Dedifferentiated amniotic fluid mesenchymal stem cell (primary cell): ENCODE results near the gene SETD3.

ENCODE experiments used
- DNase-seq: peaks from one replicate; pipeline ENCODE4 v3.0.0-alpha.2; 2016; ENCODE audit errors: extremely low spot score

Gene SETD3

DNA sequence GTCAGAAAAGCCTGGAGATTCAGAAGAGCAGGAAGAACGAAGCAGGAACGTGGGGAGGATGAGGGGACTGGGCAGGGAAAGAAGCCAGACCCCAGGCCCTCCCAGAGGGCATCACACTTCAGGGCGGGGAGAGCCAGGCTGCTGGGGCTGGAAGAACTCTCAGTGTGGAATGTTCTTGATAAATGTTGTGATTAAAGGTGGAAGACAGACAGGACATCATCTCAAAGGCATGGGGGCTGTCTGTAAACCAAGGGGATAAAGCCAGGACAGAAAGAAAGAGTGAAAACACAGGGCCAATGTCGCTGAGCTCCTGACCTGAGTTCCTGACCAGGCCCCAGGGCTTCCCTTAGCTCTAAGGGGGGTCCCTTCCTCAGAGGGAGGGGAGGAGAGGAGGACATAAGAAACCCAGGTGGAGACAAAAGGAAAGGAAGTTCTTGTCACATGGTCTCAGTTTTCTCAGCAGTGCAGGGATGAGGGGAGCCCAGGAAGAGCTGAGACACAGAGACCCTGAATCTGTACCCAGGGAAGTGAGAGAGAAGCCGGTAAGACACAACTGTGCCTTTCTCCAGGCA is 56.3 kb downstream of the SETD3 start:
- DNase-seq, result no peak

DNA sequence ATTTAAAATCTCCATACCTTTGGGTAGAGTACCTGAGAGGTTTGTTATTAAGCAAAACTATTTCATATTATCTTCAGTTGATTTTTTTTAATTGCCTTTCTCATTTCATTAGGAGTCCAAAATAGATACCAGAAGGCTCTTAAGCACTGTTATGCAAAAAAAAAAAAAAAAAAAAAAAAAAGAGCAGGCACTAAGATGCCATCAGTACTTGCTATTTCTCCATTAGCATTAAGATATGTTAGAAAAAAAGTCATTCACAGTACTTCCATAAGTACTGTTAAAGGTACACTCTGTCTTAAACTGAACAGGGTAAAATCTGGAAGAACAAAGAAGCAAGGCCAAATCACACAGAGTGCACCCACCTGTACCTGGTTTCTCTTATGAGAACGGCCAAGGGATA is 57.2 kb downstream of the SETD3 start:
- DNase-seq, result no peak

DNA sequence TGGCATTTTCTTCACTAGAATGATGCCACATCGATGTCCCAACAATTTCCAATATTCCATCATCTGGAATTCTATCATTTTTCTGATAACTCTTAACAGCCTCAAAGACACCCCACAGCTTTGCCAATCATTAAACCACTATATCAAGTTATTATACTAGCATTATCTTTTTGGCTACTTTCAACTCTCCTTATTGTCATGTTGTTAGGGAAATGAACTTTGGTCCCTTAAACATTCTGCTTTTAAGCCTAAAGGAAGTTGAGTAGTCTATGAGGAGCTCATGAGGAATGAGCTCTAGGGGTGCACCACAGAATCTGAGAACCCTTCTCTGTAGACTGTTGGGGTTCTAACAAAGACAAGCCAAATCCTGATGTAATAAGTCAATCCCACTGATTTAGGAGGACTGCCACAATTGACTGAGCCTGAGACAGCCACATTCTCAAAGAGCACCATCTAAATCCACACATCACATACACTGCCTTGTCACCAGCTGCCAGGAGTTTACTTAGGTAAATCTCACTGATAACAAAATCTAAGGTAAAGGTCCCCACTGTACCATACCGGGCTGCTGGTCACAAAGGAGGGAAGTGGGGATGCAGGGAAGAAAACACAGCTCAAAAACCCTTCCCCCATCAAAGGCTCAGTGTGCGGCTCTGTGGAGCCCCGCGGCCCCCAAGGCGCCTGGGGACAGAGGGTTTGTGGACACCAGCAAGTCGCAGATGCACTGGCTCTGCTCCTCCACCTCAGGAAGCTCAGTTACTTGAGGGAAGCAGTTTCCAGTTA is 58.2 kb downstream of the SETD3 start:
- no peak for DNase-seq

DNA sequence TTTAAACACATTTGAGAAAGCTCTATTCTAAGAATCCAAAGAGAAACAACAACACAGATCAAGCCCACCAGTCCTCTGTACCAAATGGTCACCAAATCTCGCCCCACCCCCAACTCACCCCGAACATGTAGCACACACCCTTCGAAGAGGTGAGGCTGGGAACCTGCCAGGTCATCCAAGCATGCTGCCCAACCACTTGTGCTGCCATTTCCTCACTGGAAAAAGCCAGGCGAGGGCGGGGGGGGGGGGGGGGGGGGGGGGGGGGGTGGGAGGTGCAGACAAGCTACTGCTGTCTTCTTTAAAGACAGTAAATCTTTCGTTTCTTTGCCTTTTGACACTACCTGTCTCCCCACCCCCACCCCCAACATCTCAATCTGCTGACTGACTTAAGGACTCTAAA is 59.9 kb downstream of the SETD3 start:
- no peak for DNase-seq

- DNase-seq, result no peak
These were observed 60.8 kb downstream of the SETD3 start for GRCh38 chr14:99419905-99420304.

DNA sequence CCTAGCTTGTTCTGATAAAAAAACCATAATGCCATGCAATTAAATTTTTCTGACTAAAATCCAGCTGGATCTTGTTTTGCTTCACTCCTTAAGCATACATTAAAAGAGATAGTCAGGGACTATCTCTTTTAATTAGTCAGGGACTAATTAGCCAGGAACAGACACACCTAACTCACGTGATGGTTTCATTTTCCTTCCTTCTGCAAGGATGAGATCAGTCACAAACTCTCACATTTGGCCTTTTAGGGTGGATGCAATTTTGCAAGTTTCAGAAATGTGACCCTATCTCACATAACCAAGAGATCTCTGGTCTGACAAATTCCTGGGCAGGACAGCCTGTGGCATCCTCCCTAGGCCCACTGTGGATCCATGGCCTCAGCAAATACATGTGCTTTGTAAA is 62.4 kb downstream of the SETD3 start:
- no peak for DNase-seq

DNA sequence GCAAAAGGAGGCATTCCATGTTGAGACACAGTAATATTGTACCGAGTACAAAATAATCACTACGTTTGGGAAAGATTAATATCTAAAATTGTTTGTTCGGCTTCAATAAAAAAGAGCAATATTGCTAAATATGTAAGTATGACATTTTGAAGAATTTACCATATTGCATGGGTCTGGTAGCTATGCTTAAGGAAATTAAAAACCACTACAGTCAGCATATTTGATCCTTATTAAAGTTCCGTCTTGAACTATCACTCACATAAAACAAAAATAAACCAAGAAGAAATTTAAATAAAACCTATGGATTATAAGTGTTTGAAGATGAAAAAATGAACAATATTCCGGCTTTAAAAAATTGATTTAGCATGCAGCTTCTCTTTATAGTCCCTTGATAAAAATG is 63.8 kb downstream of the SETD3 start:
- DNase-seq, result no peak

DNA sequence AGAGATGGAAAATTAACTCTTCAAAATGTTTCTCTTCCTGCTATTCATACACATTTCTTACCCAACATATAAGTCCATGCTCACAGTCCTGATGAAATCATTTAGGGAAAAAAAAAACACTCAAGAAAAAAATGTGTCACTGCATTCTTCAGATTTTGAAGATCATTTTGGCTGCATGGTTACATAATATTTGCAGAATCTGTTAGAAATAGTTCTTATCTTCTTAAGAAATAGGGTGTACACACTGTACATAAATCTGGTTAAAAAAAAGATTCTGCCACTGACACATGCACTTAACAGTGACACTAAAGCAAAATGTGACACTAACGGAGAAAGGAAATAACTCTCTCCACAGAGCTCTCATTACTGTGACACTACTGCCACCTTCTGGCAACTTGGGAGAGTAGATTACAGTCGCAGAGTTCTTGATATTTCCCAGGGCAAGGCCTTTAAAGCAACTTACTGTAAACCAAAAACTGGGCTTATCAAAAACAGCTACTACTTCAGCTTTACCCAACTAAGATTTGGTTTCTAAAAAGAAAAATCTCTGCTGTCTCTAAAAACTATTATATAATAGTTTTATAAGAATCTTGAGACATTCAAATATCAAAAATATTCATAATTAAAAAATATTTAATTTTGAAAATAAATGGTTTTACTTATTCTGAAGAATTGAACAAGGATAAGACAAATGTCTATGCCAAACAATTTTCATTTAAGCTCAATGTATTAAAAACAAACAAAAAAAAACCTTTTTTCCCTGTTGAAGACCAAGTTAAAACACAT is 65.0 kb downstream of the SETD3 start:
- DNase-seq, result peak; percentile 87

- no peak for DNase-seq
These were observed 66.7 kb downstream of the SETD3 start for GRCh38 chr14:99413911-99414310.

DNA sequence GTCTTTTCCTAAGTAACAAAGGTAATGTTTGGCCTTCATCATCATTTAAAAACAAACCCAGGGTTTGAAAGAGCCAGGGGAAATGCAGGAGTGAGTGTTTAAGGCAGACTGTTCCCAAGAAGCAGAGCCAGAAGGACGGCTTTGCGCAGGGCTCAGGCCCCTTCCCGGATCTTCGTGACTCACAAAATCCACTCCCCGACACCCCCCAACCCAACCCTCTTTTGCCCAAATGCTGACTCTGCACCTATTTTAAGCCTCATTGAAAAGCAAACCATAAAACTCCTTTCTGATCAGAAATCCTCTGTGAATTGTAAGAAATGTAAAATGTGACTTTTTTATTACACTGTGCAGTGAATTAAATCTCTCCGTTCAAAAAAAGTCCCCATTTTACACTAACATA is 67.5 kb downstream of the SETD3 start:
- DNase-seq, result no peak

DNA sequence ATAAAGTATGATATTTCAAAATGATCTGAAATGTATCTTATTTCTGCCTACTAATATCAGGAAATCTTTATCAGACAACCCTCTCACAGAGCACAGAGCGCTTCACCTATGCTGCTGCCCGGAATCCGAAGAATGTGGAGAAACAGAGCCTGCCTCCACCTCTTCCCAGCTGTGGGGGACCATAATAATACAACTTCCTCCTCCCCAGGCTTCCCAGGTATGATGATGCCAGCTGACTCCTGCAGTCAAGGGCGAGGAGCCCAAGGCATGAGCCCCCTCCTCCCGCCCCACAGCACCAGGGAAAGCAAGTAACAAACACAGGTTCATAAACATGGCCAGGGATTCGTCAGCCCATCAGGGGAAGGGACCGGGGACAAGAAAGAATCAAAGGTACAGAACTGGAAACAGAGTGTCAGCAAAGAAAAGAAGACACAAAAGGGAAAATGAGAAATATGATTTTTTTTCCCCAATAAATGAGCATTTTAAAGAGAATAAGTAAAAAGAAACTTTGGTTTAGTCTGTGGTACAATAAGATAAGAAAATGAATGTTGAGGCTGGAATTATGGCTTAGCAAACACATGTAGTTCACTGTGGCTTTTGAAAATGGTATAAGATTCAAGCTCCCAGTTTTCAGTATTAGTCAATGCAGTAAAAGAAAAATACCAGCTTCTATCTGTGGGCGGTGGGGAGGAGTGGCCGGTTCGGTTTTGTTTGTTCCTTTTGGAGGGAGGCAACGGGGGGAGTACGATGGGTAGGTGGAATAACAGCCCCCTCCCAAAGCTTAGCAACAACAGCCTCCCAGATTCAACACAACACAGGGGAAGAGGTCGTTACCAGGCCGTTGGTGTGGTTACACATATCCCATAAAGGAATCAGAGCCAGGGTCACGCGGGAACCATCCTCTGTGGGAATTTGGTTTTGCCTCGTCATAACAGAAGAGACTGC is 68.3 kb downstream of the SETD3 start:
- DNase-seq, result no peak

GRCh38 chr14:99410019-99410418 is 70.6 kb downstream of the SETD3 start:
- no peak for DNase-seq

DNA sequence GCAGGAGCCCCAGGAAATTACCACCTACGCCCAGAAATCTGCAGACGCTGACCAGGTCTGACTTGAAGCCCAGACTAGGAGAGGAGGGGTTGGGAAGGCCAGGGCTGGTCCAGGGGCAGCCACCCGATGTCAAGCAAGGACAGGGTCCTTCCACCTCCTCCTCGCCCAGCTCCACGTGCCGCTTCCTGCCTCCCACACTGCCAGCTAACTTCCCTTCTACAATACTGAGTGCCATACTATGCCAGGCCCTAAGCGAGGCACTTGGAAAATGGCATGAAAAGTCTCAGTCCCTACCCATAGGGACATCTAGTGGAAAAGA is 71.7 kb downstream of the SETD3 start:
- DNase-seq, result no peak

DNA sequence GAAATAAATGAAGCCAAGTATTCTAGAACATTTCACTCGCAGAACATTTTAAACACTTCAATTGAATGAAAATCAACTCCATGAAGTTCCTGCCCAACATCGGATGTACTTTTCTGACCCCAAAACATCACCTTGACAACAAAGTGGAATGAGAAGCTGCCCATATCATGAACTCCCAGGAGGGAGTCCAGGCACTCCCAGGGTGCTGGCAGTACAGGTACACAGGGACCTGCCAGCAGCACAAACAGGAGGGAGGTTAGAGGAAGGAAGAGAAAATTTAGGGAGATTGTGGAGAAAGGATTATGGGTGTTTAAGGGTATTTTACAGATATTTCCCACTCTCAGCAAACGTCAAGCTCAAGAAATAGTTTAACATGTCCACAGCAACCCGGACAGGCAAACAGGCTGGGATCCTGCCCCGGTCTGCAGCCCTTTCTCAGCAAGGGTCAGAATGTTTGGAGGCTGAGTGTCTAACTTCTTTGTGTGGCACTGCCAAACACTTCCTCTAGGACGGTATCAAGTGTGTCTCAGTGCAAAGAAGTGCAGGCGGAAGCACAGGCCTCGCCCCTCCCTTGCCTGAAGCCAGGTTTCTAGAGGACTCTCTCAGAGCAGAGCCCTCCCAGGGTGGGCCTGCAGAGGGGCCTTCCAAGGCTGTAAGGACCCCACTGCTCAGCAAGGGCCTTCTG is 72.2 kb downstream of the SETD3 start:
- no peak for DNase-seq

- no peak for DNase-seq
These were observed 73.2 kb downstream of the SETD3 start for GRCh38 chr14:99407416-99407815.

DNA sequence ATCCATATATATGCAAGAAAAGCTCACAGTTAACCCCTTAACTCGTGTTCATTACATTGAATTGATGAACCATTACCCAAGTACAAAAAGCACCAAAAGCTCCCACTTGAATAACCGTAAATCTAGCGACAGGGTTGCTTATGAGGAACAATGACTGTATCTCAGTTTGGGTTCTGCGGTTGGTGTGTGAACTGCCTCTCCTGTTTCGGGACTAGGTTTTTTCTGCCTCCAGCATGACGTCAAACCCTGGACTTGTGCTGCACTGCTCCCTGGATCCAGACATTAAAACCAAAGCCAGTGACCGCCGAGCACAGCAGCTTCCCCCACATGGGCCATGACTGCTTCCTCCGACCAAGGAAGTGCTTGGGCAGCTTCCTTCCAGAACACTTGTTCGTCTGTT is 77.7 kb downstream of the SETD3 start:
- DNase-seq, result no peak

DNA sequence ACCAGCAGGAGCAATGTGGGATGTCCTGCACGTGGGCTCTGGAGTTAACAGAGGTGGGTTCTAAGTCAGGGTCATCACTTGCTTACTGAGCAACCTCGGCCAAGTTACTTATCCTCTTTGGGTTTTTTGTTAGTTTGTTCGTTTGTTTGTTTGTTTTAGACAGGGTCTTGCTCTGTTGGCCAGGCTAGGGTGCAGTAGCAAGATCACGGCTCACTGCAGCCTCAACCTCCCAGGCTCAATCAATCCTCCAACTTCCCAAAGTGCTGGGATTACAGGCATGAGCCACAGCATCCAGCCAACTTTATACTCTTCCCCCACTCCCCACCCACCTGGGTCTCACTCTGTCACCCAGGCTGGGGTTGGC is 78.4 kb downstream of the SETD3 start:
- DNase-seq, result no peak

DNA sequence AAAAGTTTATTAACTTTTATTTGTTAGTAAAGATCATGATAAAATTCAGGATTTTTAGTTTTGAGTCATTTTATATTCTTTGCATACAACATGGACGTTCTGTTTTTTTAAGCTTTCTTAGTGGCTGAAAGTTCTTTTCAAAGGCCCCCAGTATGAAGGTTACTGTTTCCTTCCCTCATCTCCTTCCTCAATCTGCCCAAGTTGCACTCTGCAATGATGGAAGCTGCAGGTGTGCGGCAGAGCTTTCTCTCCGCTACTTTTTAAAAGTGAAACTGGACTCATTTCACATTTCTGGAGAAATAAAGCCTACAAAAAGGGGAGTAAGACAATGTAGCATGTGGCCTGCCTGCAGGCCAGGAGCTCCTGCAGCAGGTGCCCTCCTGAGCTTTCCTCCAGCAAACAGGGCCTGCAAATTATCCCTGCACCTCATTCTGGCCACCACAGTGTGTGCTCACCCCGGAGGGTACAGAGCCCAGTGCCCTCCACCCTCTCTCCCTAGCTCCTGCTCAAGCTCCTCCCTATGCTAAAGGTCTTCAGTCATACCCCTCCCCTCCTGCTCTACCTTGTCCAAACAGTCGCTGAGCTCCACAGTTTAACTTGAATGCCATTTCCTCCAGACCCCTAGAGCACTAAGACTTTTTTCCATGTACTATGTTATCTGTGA is 78.9 kb downstream of the SETD3 start:
- no peak for DNase-seq

- no peak for DNase-seq
These were observed 79.4 kb downstream of the SETD3 start for GRCh38 chr14:99401211-99401610.

GRCh38 chr14:99397698-99398097 is 83.0 kb downstream of the SETD3 start:
- no peak for DNase-seq

DNA sequence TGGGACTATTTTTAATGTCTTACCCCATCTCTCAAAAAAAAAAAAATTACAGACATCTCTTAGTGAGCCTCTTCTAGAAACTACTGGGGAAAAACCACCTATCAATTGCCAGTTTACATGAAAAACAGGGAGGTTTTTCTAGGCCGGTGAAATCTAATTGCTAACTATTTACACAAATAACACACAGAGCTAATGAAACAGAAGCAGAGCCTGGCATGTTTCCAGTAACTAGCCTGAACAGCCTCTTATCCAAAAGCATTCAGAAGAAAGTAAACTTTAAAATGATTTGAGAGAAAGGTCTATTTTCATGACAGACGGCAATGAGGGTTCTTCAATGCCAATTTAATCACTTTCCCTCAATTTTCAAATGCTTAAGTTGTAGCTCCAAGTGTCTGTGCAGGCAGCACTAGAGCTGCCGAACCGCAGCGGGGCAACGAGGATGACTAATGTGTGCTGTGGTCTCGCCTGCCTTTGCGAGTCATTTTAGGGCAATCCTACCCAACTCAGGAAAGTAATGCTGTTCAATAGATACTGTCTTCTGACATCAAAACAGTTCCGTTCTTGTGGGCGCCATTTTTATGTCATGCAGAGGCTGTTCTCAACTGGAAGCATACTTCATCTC is 84.6 kb downstream of the SETD3 start:
- DNase-seq, result no peak
